GM15510 (cell line): ENCODE data around the gene PRSS3.

Experiments used
- POLR2A ChIP-seq: IDR thresholded peaks from 3 replicates; pipeline ENCODE4 v1.6.1; 2011; ENCODE audit warnings: borderline replicate concordance; ENCODE audit not compliant: insufficient read length; ENCODE audit errors: extremely low read depth

PRSS3 gene

GRCh38 chr9:33795281-33795680, at the start of gene PRSS3:
Gene PRSS3, plus strand, starts transcription at chr9:33795561. Its CDS starts 13 bp downstream, at chr9:33795574.
- TF ChIP-seq POLR2A, result no peak

- no peak for TF ChIP-seq POLR2A
These were observed 46.6 kb upstream of the PRSS3 start for GRCh38 chr9:33748633-33749304.

- no peak for TF ChIP-seq POLR2A
These were observed 45.0 kb upstream of the PRSS3 start for GRCh38 chr9:33750307-33750838.

GRCh38 chr9:33750839-33751339, 44.5 kb upstream of the PRSS3 start:
- no peak for TF ChIP-seq POLR2A

GRCh38 chr9:33751536-33752129, 43.7 kb upstream of the PRSS3 start:
- no peak for TF ChIP-seq POLR2A

- TF ChIP-seq POLR2A, result no peak
These were observed 43.2 kb upstream of the PRSS3 start for GRCh38 chr9:33752130-33752637.

- TF ChIP-seq POLR2A, result no peak
These were observed 33.0 kb upstream of the PRSS3 start for GRCh38 chr9:33762343-33762742.

GRCh38 chr9:33765411-33765810, 29.9 kb upstream of the PRSS3 start:
- TF ChIP-seq POLR2A, result no peak

- no peak for TF ChIP-seq POLR2A
These were observed 18.8 kb upstream of the PRSS3 start for GRCh38 chr9:33776578-33776977.

- TF ChIP-seq POLR2A, result no peak
These were observed 16.5 kb upstream of the PRSS3 start for GRCh38 chr9:33778700-33779351.

- TF ChIP-seq POLR2A, result no peak
These were observed 15.1 kb upstream of the PRSS3 start for GRCh38 chr9:33780276-33780675.

GRCh38 chr9:33781736-33782135, 13.6 kb upstream of the PRSS3 start:
- no peak for TF ChIP-seq POLR2A

- no peak for TF ChIP-seq POLR2A
These were observed 12.8 kb upstream of the PRSS3 start for GRCh38 chr9:33782395-33783152.

- TF ChIP-seq POLR2A, result no peak
These were observed 9.4 kb upstream of the PRSS3 start for GRCh38 chr9:33785914-33786313.
